Measurements from ENCODE around the gene UNK. TPM values are rescaled to one million over a fixed set of nuclear protein-coding genes. Genes with fewer than 3 reads are reported as not detected.

UNK gene
- total RNA-seq, 1 experiment from 2014 or later, result 35.4 TPM

GRCh38 chr17:75855310-75856061 is 70.9 kb downstream of the UNK start, which contains the start of gene WBP2 (continued):
- TF ChIP-seq STAT6 (CRISPR knock-in tag; conservative IDR thresholded peaks at IDR 0.05; ENCODE audit: low read depth) (no peak), IRF2 (CRISPR knock-in tag; IDR thresholded peaks at IDR 0.05; ENCODE audit: borderline replicate concordance, low read depth) (no peak), SOX15 (CRISPR knock-in tag; IDR thresholded peaks at IDR 0.05) (no peak), ARID4B (CRISPR knock-in tag; IDR thresholded peaks at IDR 0.05; ENCODE audit: borderline replicate concordance) (peak; percentile 56; the same call in 1 of the 2 replicates), OVOL2 (CRISPR knock-in tag; IDR thresholded peaks at IDR 0.05; ENCODE audit: borderline replicate concordance) (no peak), ZBTB21 (CRISPR knock-in tag; IDR thresholded peaks at IDR 0.05; ENCODE audit: borderline replicate concordance) (no peak), FOXK1 (CRISPR knock-in tag; IDR thresholded peaks at IDR 0.05) (peak; percentile 97), ERG (CRISPR knock-in tag; IDR thresholded peaks at IDR 0.05) (no peak), NR3C1 (CRISPR knock-in tag; conservative IDR thresholded peaks at IDR 0.05; ENCODE audit: low read depth) (no peak), NR1H2 (CRISPR knock-in tag; IDR thresholded peaks at IDR 0.05) (no peak), ZNF232 (CRISPR knock-in tag; IDR thresholded peaks at IDR 0.05) (peak; percentile 82; the same call in 1 of the 2 replicates), SP1 (CRISPR knock-in tag; conservative IDR thresholded peaks at IDR 0.05) (peak; percentile 86), HMGXB4 (CRISPR knock-in tag; IDR thresholded peaks at IDR 0.05) (no peak; the same call in 1 of the 2 replicates), NFATC4 (CRISPR knock-in tag; IDR thresholded peaks at IDR 0.05) (no peak), ATF2 (CRISPR knock-in tag; IDR thresholded peaks at IDR 0.05; ENCODE audit: borderline replicate concordance, low read depth) (no peak), SMAD4 (CRISPR knock-in tag; IDR thresholded peaks at IDR 0.05) (no peak), ZNF121 (CRISPR knock-in tag; IDR thresholded peaks at IDR 0.05) (no peak), ZSCAN18 (CRISPR knock-in tag; IDR thresholded peaks at IDR 0.05) (no peak), ZNF396 (CRISPR knock-in tag; IDR thresholded peaks at IDR 0.05; ENCODE audit: borderline replicate concordance) (no peak), KAT7 (CRISPR knock-in tag; IDR thresholded peaks at IDR 0.05; ENCODE audit: borderline replicate concordance) (0 out of 2 replicates have a peak, but pooled peaks have one; percentile 56), PRDM15 (CRISPR knock-in tag; IDR thresholded peaks at IDR 0.05) (no peak)

Data from WTC11 (cell line).